NK-92 (cell line): ENCODE data around the gene CCDC158.
"Not testable (repeated sequence)": the region's sequence is repeated elsewhere in the genome, so short reads cannot be mapped to it uniquely, and the experiment has no call there.

ENCODE experiments used
- DNase-seq: peaks from one replicate; lab custom pipeline; 2025; ENCODE audit not compliant: unreplicated experiment; lab: John Stamatoyannopoulos, UW

The CCDC158 gene

GRCh38 chr4:76312457-76312856, 108.5 kb downstream of the CCDC158 start:
- no peak for DNase-seq

GRCh38 chr4:76311896-76312331, 109.0 kb downstream of the CCDC158 start:
- no peak for DNase-seq

- DNase-seq, result no peak
These were observed 110.3 kb downstream of the CCDC158 start for GRCh38 chr4:76310683-76311082.

GRCh38 chr4:76309939-76310550, 110.9 kb downstream of the CCDC158 start:
- DNase-seq, result no peak

- no peak for DNase-seq
These were observed 112.4 kb downstream of the CCDC158 start for GRCh38 chr4:76308548-76308947.

- no peak for DNase-seq
These were observed 113.3 kb downstream of the CCDC158 start for GRCh38 chr4:76307660-76308014.

GRCh38 chr4:76306882-76307659, 113.9 kb downstream of the CCDC158 start:
- DNase-seq, result no peak

GRCh38 chr4:76305971-76306881, 114.7 kb downstream of the CCDC158 start, which contains the start of gene STBD1:
Gene STBD1 (plus strand): TSS chr4:76306733. CDS start chr4:76306770, 37 bp downstream.
- DNase-seq, result no peak

GRCh38 chr4:76305033-76305687, 115.8 kb downstream of the CCDC158 start:
- no peak for DNase-seq

GRCh38 chr4:76302826-76303438, 118.0 kb downstream of the CCDC158 start:
- no peak for DNase-seq

- DNase-seq, result no peak
These were observed 119.2 kb downstream of the CCDC158 start for GRCh38 chr4:76301775-76302162.

GRCh38 chr4:76301068-76301774, 119.7 kb downstream of the CCDC158 start:
- no peak for DNase-seq

- no peak for DNase-seq
These were observed 120.9 kb downstream of the CCDC158 start for GRCh38 chr4:76300012-76300411.

- DNase-seq, result no peak
These were observed 122.7 kb downstream of the CCDC158 start for GRCh38 chr4:76298227-76298626.

GRCh38 chr4:76296286-76296820, 124.6 kb downstream of the CCDC158 start:
- no peak for DNase-seq

- no peak for DNase-seq
These were observed 127.2 kb downstream of the CCDC158 start for GRCh38 chr4:76293772-76294171.

GRCh38 chr4:76292730-76293129, 128.2 kb downstream of the CCDC158 start:
- DNase-seq, result no peak

GRCh38 chr4:76287811-76288210, 133.1 kb downstream of the CCDC158 start:
- not testable (repeated sequence) for DNase-seq

- no peak for DNase-seq
These were observed 137.0 kb downstream of the CCDC158 start for GRCh38 chr4:76283900-76284299.
